ENCODE data around the gene MCOLN1. TPM values are rescaled to one million over a fixed set of nuclear protein-coding genes. Genes with fewer than 3 reads are reported as not detected.

Gene MCOLN1
- total and polyA plus RNA-seq, 9 of the 15 experiments (the other 6 are each of a cell fraction or from before 2014, with no cell fraction given): 0.25 to 15.4 (median 7.1) TPM

- H3K9ac ChIP-seq (ENCODE audit: insufficient read depth in 1 of 2, low read depth in 2 of 2, low read length in 2 of 2): peak overlapping the region; percentile 70 to 96; a peak in 3 of 4 replicates
- ATAC-seq (no peak), FAIRE-seq (no peak), DNase-seq (ENCODE audit: extremely low read depth in 1 of 4, low spot score in 3 of 4) (peak in 1 of 4 experiments; percentile 30)
- no peak overlapping the region for H3K27ac ChIP-seq (ENCODE audit: extremely low read depth, low read depth, low read length)
- peak overlapping the region; percentile 100 for H2AFZ ChIP-seq (ENCODE audit: low read depth, low read length)
- H3K9me1 ChIP-seq (ENCODE audit: control insufficient read depth, insufficient read depth, low read length): no peaks in the 10 kb centered on the region
- no peaks in the 10 kb centered on the region for H3K27me3 ChIP-seq (ENCODE audit: control insufficient read depth in 2 of 2, insufficient read depth in 2 of 2, low read length in 2 of 2)
- H3K4me1 ChIP-seq (replicated peaks in 1 of 2; ENCODE audit: control insufficient read depth in 2 of 2, insufficient read depth in 2 of 2, low read length in 2 of 2): peaks cover 10 to 49% of the 10 kb centered on the region in 2 experiments
- WGBS (ENCODE audit: insufficient coverage, low coverage, missing lambda C conversion rate): 23% methylated on average over 23 of the region's 30 CpGs
- ChIA-PET CTCF (ENCODE audit: low intra/inter-chr PET ratio) (interaction anchor here (0.5 to 0.6 kb wide), 2 partner anchors 46 to 314 kb away, joined by 3 to 4 read pairs; no protein-coding TSS in a partner anchor), POLR2A (interaction anchor here (0.6 to 1.8 kb wide), 4 partner anchors 13 to 98 kb away, joined by 3 to 9 read pairs (median 3); partner anchors contain the start of genes MCOLN1, PCP2 and ZNF358)
- H3K79me2 ChIP-seq (ENCODE audit: control insufficient read depth, insufficient read depth, low read length): no peaks in the 10 kb centered on the region; the same call in 2 of the 3 replicates
- BruUV-seq (replicated peaks): no TSS peak
- peak overlapping the region; percentile 81 for H3K4me3 ChIP-seq
- intact Hi-C loops (cut with micrococcal nuclease): no loop called here
- TF ChIP-seq NCOR1 (IDR thresholded peaks at IDR 0.05) (no peak), ELF2 (CRISPR knock-in tag; IDR thresholded peaks at IDR 0.05) (0 out of 2 replicates have a peak, but pooled peaks have one; percentile 3), ZNF282 (CRISPR knock-in tag; IDR thresholded peaks at IDR 0.05) (0 out of 2 replicates have a peak, but pooled peaks have one; percentile 66), ZBTB33 (CRISPR knock-in tag; IDR thresholded peaks at IDR 0.05) (no peak), ATF7 (IDR thresholded peaks at IDR 0.05) (no peak), NKRF (IDR thresholded peaks at IDR 0.05; ENCODE audit: borderline replicate concordance) (peak; percentile 1; the same call in 1 of the 2 replicates), SMARCA5 (IDR thresholded peaks at IDR 0.05) (peak; percentile 10; the same call in 1 of the 2 replicates), TSC22D4 (tag; IDR thresholded peaks at IDR 0.05) (no peak), KDM1A (IDR thresholded peaks at IDR 0.05) (0 out of 4 replicates have a peak, but pooled peaks of 1 of the 2 experiments have one; percentile 0), ZBTB7A (IDR thresholded peaks at IDR 0.05; ENCODE audit: borderline replicate concordance, control insufficient read depth, low read depth, low read length) (peak; percentile 49; the same call in 1 of the 2 replicates), PHTF2 (CRISPR knock-in tag; IDR thresholded peaks at IDR 0.05) (no peak)
- in situ Hi-C loops (cut with MboI): no loop called here
- H4K20me1 ChIP-seq (replicated peaks; ENCODE audit: control insufficient read depth, insufficient read depth, low read length): no peaks in the 10 kb centered on the region
- peak overlapping the region; percentile 98 for H3K4me2 ChIP-seq (ENCODE audit: insufficient read depth, low read length)
- H3K9me3 ChIP-seq (replicated peaks; ENCODE audit: control insufficient read depth, insufficient read depth, low read depth, low read length): no peaks in the 10 kb centered on the region
- peaks cover 11% of the 10 kb centered on the region; the same call in 1 of the 3 replicates for H3K36me3 ChIP-seq (ENCODE audit: control insufficient read depth, insufficient read depth, low read length)
Measured at GRCh38 chr19:7535998-7536695, 13.7 kb downstream of the MCOLN1 start.

Data from K562 (cell line).